ENCODE results near the gene ZNF512. TPM values are rescaled to one million over a fixed set of nuclear protein-coding genes. Genes with fewer than 3 reads are reported as not detected.

ZNF512 gene
- total RNA-seq, 1 experiment from 2014 or later: 38.9 TPM

DNA sequence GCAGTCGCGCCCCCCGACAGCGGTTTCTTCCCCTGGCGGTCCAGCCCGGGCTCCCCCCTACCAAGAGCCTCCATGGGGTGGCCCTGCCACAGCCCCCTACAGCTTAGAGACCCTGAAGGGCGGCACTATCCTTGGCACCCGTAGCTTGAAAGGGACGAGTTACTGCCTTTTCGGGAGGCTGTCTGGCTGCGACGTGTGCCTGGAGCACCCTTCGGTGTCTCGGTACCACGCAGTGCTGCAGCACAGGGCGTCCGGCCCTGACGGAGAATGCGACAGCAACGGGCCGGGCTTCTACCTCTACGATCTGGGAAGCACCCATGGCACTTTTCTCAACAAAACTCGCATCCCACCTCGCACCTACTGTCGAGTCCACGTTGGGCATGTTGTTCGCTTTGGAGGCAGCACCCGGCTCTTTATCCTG is 81.3 kb downstream of the ZNF512 start:
- H3K4me1 ChIP-seq: peaks cover 6% of the 10 kb centered on the region; the same call in 1 of the 2 replicates
- intact Hi-C loops (cut with micrococcal nuclease; ENCODE audit: unreplicated experiment): no loop called here
- ChIA-PET CTCF (interaction anchor here (1.0 to 2.4 kb wide), 2 partner anchors 19 to 24 kb away, joined by 4 to 22 read pairs; no protein-coding TSS in a partner anchor), POLR2A (interaction anchor here (1.2 to 1.8 kb wide), 2 partner anchors 17 to 41 kb away, joined by 3 to 8 read pairs; no protein-coding TSS in a partner anchor)
- Mint-ChIP-seq H3K4me1 (ENCODE audit: low read depth, unreplicated experiment) (peaks cover 14% of the 10 kb centered on the region), H3K36me3 (ENCODE audit: insufficient read depth, unreplicated experiment) (peaks cover 70% of the 10 kb centered on the region), H3K27me3 (ENCODE audit: insufficient read depth, unreplicated experiment) (no peaks in the 10 kb centered on the region), H3K4me3 (ENCODE audit: unreplicated experiment) (peak overlapping the region; percentile 99), H3K27ac (ENCODE audit: unreplicated experiment) (peak overlapping the region; percentile 100), H3K9me3 (ENCODE audit: unreplicated experiment) (no peaks in the 10 kb centered on the region)
- TSS peak; percentile 84 for BruUV-seq (replicated peaks)
- no peaks in the 10 kb centered on the region for H3K27me3 ChIP-seq (replicated peaks; ENCODE audit: control insufficient read depth, insufficient read depth, low read length)
- TF ChIP-seq, protein P1, sequence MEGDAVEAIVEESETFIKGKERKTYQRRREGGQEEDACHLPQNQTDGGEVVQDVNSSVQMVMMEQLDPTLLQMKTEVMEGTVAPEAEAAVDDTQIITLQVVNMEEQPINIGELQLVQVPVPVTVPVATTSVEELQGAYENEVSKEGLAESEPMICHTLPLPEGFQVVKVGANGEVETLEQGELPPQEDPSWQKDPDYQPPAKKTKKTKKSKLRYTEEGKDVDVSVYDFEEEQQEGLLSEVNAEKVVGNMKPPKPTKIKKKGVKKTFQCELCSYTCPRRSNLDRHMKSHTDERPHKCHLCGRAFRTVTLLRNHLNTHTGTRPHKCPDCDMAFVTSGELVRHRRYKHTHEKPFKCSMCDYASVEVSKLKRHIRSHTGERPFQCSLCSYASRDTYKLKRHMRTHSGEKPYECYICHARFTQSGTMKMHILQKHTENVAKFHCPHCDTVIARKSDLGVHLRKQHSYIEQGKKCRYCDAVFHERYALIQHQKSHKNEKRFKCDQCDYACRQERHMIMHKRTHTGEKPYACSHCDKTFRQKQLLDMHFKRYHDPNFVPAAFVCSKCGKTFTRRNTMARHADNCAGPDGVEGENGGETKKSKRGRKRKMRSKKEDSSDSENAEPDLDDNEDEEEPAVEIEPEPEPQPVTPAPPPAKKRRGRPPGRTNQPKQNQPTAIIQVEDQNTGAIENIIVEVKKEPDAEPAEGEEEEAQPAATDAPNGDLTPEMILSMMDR (IDR thresholded peaks at IDR 0.05; ENCODE audit: insufficient read depth in 1 of 2, low read depth in 1 of 2, low read length in 1 of 2, severe bottlenecking in 1 of 2, unreplicated experiment in 1 of 2): no peak
- H3K36me3 ChIP-seq (ENCODE audit: control insufficient read depth, insufficient read depth, low read length): peaks cover 4% of the 10 kb centered on the region; the same call in 1 of the 2 replicates
- H3K4me3 ChIP-seq (ENCODE audit: low read depth, low read length): peak overlapping the region; percentile 60
- peak in 1 of 2 experiments; percentile 42 for DNase-seq
- H3K9me3 ChIP-seq: no peaks in the 10 kb centered on the region

DNA sequence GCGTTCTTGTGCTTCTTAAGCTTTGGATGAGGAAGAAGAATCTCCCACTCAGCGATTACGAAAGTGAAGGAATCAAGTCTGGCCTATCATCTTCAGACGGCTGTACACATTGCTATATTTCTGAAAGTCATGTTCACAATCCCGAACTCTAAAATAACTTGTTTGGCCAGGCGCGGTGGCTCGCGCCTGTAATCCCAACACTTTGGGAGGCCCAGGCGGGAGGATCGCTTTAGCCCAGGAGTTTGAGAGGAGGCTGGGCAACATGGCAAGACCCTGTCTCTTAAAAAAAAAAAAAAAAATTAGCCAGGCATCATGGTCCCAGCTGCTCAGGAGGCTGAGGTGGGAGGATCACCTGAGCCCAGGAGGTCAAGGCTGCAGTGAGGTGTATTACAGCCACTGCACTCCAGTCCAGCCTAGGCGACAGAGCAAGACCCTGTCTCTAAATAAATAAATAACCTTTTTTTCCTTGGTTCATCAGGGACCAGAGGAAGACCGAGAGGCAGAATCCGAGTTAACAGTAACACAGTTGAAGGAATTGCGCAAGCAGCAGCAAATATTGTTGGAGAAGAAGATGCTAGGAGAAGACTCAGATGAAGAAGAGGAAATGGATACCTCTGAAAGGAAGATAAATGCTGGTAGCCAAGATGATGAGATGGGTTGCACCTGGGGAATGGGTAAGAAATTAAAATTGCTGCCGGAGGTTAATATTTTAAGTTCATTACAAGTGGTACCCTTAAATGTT is 82.0 kb downstream of the ZNF512 start:
- Histone ChIP-seq H3K27me3 (replicated peaks; ENCODE audit: control insufficient read depth, insufficient read depth, low read length) (no peaks in the 10 kb centered on the region), H3K4me1 (peaks cover 6% of the 10 kb centered on the region; the same call in 1 of the 2 replicates), H3K36me3 (ENCODE audit: control insufficient read depth, insufficient read depth, low read length) (peaks cover 4% of the 10 kb centered on the region; the same call in 1 of the 2 replicates), H3K4me3 (ENCODE audit: low read depth, low read length) (peak overlapping the region; percentile 60), H3K9me3 (no peaks in the 10 kb centered on the region)
- TF ChIP-seq, protein P1 (IDR thresholded peaks at IDR 0.05; ENCODE audit: insufficient read depth in 1 of 2, low read depth in 1 of 2, low read length in 1 of 2, severe bottlenecking in 1 of 2, unreplicated experiment in 1 of 2): no peak
- no peak for DNase-seq
- ChIA-PET POLR2A (interaction anchor here (1.2 to 1.8 kb wide), 2 partner anchors 17 to 41 kb away, joined by 3 to 8 read pairs; no protein-coding TSS in a partner anchor), CTCF (interaction anchor here (1.0 to 2.4 kb wide), 2 partner anchors 18 to 24 kb away, joined by 4 to 22 read pairs; no protein-coding TSS in a partner anchor)
- no TSS peak for BruUV-seq (replicated peaks)
- Mint-ChIP-seq H3K9me3 (ENCODE audit: unreplicated experiment) (no peaks in the 10 kb centered on the region), H3K36me3 (ENCODE audit: insufficient read depth, unreplicated experiment) (peaks cover 68% of the 10 kb centered on the region), H3K4me3 (ENCODE audit: unreplicated experiment) (peak overlapping the region; percentile 99), H3K27ac (ENCODE audit: unreplicated experiment) (peak overlapping the region; percentile 100), H3K27me3 (ENCODE audit: insufficient read depth, unreplicated experiment) (no peaks in the 10 kb centered on the region), H3K4me1 (ENCODE audit: low read depth, unreplicated experiment) (peaks cover 14% of the 10 kb centered on the region)
- intact Hi-C loops (cut with micrococcal nuclease; ENCODE audit: unreplicated experiment): no loop called here

DNA sequence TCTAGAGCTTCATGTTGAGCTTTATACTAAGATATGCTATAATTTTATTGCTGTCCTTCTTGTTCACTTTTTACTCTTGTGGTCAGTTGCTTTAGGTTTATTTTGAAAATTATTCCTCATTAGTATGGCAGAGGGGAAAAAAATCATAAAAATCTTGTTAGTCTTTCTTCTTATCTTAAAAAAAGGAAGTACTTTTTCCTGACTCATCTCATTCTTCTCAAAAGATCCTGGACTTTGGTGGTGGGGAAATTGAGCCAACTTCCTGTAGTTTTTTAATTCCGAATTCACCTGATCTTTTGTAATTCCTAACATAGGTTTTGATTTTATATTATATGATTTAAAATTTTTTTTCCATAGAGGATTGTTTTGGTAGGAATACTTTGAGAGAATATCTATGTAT is 84.6 kb downstream of the ZNF512 start:
- Mint-ChIP-seq H3K9me3 (ENCODE audit: unreplicated experiment) (no peaks in the 10 kb centered on the region), H3K27me3 (ENCODE audit: insufficient read depth, unreplicated experiment) (no peaks in the 10 kb centered on the region), H3K27ac (ENCODE audit: unreplicated experiment) (no peak overlapping the region), H3K36me3 (ENCODE audit: insufficient read depth, unreplicated experiment) (peaks cover 66% of the 10 kb centered on the region), H3K4me3 (ENCODE audit: unreplicated experiment) (no peak overlapping the region), H3K4me1 (ENCODE audit: low read depth, unreplicated experiment) (peaks cover 11% of the 10 kb centered on the region)
- ChIA-PET CTCF (no interaction called here), POLR2A (no interaction called here)
- Histone ChIP-seq H3K27me3 (replicated peaks; ENCODE audit: control insufficient read depth, insufficient read depth, low read length) (no peaks in the 10 kb centered on the region), H3K9me3 (no peaks in the 10 kb centered on the region), H3K4me1 (peaks cover 2% of the 10 kb centered on the region; the same call in 1 of the 2 replicates), H3K4me3 (ENCODE audit: low read depth, low read length) (no peak overlapping the region), H3K36me3 (ENCODE audit: control insufficient read depth, insufficient read depth, low read length) (no peaks in the 10 kb centered on the region)
- DNase-seq: no peak
- TF ChIP-seq, protein P1 (IDR thresholded peaks at IDR 0.05; ENCODE audit: insufficient read depth in 1 of 2, low read depth in 1 of 2, low read length in 1 of 2, severe bottlenecking in 1 of 2, unreplicated experiment in 1 of 2): no peak
- BruUV-seq (replicated peaks): no TSS peak
- intact Hi-C loops (cut with micrococcal nuclease; ENCODE audit: unreplicated experiment): no loop called here

All from Caco-2 (cell line).